ENCODE data around the gene TCF4.

DNA sequence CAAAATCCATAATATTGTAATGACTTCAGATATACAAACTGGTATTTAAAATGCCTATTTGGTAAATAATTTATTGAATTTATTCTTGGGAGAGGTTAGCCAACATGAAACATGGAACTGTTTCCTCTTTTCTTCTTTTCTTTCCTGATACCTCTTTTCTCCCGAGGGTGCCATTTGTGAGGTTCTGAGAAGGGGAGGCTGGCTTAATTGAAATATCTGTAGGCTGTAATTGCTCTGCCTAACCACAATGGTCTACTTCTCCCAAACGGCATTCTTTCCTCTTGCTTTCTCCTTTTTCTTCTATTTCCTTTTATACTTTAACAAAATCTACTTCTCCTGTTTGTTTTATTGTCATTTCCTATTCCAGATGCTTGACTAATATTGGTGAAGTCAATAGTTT, 114.9 kb downstream of the TCF4 start:
- TF ChIP-seq, protein P1, sequence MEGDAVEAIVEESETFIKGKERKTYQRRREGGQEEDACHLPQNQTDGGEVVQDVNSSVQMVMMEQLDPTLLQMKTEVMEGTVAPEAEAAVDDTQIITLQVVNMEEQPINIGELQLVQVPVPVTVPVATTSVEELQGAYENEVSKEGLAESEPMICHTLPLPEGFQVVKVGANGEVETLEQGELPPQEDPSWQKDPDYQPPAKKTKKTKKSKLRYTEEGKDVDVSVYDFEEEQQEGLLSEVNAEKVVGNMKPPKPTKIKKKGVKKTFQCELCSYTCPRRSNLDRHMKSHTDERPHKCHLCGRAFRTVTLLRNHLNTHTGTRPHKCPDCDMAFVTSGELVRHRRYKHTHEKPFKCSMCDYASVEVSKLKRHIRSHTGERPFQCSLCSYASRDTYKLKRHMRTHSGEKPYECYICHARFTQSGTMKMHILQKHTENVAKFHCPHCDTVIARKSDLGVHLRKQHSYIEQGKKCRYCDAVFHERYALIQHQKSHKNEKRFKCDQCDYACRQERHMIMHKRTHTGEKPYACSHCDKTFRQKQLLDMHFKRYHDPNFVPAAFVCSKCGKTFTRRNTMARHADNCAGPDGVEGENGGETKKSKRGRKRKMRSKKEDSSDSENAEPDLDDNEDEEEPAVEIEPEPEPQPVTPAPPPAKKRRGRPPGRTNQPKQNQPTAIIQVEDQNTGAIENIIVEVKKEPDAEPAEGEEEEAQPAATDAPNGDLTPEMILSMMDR (conservative IDR thresholded peaks at IDR 0.05; ENCODE audit: low read length), result no peak
- no peak for TF ChIP-seq EZH2phosphoT487 (IDR thresholded peaks at IDR 0.05; ENCODE audit: borderline replicate concordance, low read depth, low read length)

Data from OCI-LY7 (cell line).